Measurements from ENCODE around the gene PPP1R14D. TPM values are rescaled to one million over a fixed set of nuclear protein-coding genes. Genes with fewer than 3 reads are reported as not detected.

The PPP1R14D gene, protein sequence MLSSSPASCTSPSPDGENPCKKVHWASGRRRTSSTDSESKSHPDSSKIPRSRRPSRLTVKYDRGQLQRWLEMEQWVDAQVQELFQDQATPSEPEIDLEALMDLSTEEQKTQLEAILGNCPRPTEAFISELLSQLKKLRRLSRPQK
- not detected for total RNA-seq
- long read RNA-seq: 0 reads

GRCh38 chr15:40828447-40829036 lies at the start of gene PPP1R14D:
PPP1R14D (minus strand) TSS chr15:40828708; CDS start chr15:40828641, 67 bp downstream.
- Histone ChIP-seq H3K9me3 (no peaks in the 10 kb centered on the region), H3K4me1 (no peaks in the 10 kb centered on the region), H3K27me3 (no peaks in the 10 kb centered on the region), H3K27ac (no peak within 1 kb of the TSS), H3K4me3 (no peak within 1 kb of the TSS), H3K36me3 (no peaks in the 10 kb centered on the region)
- ATAC-seq (peak; percentile 24 to 59 (median 44)), DNase-seq (no peak)
- intact Hi-C loops (cut with DNase I): no loop called here
- 100% methylated on average over 1 of the region's 6 CpGs for WGBS (ENCODE audit: insufficient coverage, low coverage, low lambda C conversion rate, missing lambda C conversion rate)
- TF ChIP-seq, protein P1, sequence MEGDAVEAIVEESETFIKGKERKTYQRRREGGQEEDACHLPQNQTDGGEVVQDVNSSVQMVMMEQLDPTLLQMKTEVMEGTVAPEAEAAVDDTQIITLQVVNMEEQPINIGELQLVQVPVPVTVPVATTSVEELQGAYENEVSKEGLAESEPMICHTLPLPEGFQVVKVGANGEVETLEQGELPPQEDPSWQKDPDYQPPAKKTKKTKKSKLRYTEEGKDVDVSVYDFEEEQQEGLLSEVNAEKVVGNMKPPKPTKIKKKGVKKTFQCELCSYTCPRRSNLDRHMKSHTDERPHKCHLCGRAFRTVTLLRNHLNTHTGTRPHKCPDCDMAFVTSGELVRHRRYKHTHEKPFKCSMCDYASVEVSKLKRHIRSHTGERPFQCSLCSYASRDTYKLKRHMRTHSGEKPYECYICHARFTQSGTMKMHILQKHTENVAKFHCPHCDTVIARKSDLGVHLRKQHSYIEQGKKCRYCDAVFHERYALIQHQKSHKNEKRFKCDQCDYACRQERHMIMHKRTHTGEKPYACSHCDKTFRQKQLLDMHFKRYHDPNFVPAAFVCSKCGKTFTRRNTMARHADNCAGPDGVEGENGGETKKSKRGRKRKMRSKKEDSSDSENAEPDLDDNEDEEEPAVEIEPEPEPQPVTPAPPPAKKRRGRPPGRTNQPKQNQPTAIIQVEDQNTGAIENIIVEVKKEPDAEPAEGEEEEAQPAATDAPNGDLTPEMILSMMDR (IDR thresholded peaks at IDR 0.05): no peak
- TF ChIP-seq POLR2A (IDR thresholded peaks at IDR 0.05): no peak

DNA sequence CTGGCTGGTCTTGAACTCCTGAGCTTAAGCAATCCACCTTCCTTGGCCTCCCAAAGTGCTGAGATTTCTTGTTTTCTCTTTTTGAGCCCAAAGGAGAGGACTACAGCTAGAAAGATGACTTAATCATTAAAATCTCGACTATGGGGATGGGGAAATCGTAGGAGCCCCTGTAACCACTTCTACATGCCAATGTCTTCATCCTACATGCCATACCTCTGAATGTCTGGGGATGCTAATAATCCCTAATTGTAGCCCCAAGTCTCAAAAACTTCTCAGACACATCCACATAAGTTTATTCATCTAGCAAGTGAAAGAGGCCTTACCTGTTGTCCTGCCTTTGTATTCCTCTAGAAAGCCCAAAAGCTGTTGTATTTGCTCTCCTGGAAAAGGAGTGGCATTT lies 49.2 kb upstream of the PPP1R14D start:
- Histone ChIP-seq H3K36me3 (no peaks in the 10 kb centered on the region), H3K4me1 (peaks cover 0 to 12% (median 0%) of the 10 kb centered on the region in 4 donors), H3K9me3 (no peaks in the 10 kb centered on the region), H3K4me3 (no peak overlapping the region), H3K27ac (no peak overlapping the region), H3K27me3 (no peaks in the 10 kb centered on the region)
- no peak for DNase-seq
- intact Hi-C loops (cut with DNase I): no loop called here
- no peak for ATAC-seq
- TF ChIP-seq, protein P1 (IDR thresholded peaks at IDR 0.05): no peak
- no peak for TF ChIP-seq POLR2A (IDR thresholded peaks at IDR 0.05)
- 45% methylated on average over 2 of the region's 2 CpGs for WGBS (ENCODE audit: insufficient coverage, low coverage, low lambda C conversion rate, missing lambda C conversion rate)

DNA sequence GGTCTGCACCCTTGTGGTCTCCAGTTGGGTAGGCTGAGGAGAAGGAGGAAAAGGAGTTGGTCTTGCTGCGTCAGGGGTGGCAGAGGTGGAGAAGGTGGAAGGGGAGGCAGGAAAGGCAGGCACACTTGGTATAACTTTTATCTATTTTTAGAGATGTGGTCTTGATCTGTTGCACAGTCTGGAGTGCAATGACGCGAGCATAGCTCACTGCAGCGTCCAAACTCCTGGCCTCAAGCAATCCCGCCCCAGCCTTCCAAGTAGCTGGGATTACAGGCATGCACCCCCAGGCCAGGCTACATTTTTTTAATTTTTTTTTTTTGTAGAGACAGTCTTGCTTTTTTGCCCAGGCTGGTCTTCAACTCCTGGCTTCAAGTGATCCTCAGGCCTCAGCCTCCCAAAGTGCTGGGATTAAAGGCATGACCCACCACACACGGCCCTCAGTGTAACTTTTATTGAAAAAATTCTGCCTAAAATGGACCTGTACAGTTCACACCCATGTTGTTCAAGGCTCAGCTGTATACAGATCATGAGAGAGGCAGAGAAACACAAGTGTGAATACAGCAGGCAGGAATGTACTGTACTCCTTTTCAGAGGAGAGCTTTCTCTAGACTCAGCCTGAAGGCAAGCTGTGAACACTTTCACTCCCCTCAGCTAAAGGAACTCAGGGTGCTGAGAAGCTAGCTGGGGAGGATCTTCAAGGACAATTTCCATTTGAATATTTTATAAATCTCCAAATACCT lies 47.7 kb upstream of the PPP1R14D start:
- ATAC-seq (no peak), DNase-seq (no peak)
- intact Hi-C loops (cut with DNase I): no loop called here
- H3K36me3 ChIP-seq: no peaks in the 10 kb centered on the region
- 86% methylated on average over 5 of the region's 6 CpGs for WGBS (ENCODE audit: insufficient coverage, low coverage, low lambda C conversion rate, missing lambda C conversion rate)
- no peaks in the 10 kb centered on the region for H3K27me3 ChIP-seq
- no peaks in the 10 kb centered on the region for H3K9me3 ChIP-seq
- no peak overlapping the region for H3K27ac ChIP-seq
- H3K4me1 ChIP-seq: peaks cover 0 to 12% (median 0%) of the 10 kb centered on the region in 4 donors
- TF ChIP-seq POLR2A (IDR thresholded peaks at IDR 0.05): no peak
- TF ChIP-seq, protein P1 (IDR thresholded peaks at IDR 0.05): no peak
- no peak overlapping the region for H3K4me3 ChIP-seq

- TF ChIP-seq POLR2A (IDR thresholded peaks at IDR 0.05): no peak
- TF ChIP-seq, protein P1 (IDR thresholded peaks at IDR 0.05): peak in 2 of 4 donors; percentile 22 to 29
- Histone ChIP-seq H3K27me3 (no peaks in the 10 kb centered on the region), H3K27ac (no peak within 1 kb of the TSS), H3K4me1 (peaks cover 0 to 12% (median 0%) of the 10 kb centered on the region in 4 donors), H3K4me3 (peak within 1 kb of the TSS; percentile 35 to 53 (median 43)), H3K9me3 (no peaks in the 10 kb centered on the region), H3K36me3 (no peaks in the 10 kb centered on the region)
- WGBS (ENCODE audit: insufficient coverage, low coverage, low lambda C conversion rate, missing lambda C conversion rate): 3% methylated on average over 10 of the region's 74 CpGs
- ATAC-seq (peak; percentile 81 to 86 (median 84)), DNase-seq (peak in 2 of 3 donors; percentile 64 to 66)
- intact Hi-C loops (cut with DNase I): no loop called here
Measured at GRCh38 chr15:40873694-40874561, 45.4 kb upstream of the PPP1R14D start, which contains the start of gene RHOV. RHOV (minus strand) TSS chr15:40874234; CDS start chr15:40874139, 95 bp downstream.
